Stimulated activated CD8-positive, alpha-beta memory T cell treated with anti-CD3 and anti-CD28 coated beads, Interleukin-4, amount 100 ng/mL, for 48 hours (primary cell): ENCODE measurements around the gene KIF22.
A peak's percentile ranks its signal among the peaks of the same experiment; 100 is the strongest.
"Not testable (repeated sequence)": the region's sequence is repeated elsewhere in the genome, so short reads cannot be mapped to it uniquely, and the experiment has no call there.

Source experiments
- DNase-seq: peaks from one replicate; pipeline ENCODE4 v3.0.0-alpha.2; 2020

The KIF22 gene

GRCh38 chr16:29767062-29767461 lies 23.5 kb upstream of the KIF22 start:
- DNase-seq, result no peak

DNA sequence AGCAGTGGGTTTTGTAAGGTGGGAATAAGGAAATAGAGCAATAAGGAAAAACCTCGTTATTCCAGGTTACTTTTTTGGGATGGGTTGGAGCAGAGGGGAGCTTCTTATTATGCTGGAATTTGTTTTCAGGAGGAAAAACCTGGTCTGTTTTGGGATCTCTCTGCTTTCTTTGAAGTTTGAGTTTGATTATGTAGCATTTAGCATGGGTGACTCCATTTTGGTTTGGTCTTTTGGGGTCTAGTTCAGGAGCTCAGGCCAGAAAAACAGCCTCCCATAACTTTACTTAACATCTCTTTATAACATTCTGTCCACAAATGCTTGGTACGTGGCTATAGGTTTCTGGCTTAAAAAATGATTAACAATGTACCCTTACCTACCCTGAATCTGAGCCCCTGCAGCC lies 21.0 kb upstream of the KIF22 start:
- no peak for DNase-seq

DNA sequence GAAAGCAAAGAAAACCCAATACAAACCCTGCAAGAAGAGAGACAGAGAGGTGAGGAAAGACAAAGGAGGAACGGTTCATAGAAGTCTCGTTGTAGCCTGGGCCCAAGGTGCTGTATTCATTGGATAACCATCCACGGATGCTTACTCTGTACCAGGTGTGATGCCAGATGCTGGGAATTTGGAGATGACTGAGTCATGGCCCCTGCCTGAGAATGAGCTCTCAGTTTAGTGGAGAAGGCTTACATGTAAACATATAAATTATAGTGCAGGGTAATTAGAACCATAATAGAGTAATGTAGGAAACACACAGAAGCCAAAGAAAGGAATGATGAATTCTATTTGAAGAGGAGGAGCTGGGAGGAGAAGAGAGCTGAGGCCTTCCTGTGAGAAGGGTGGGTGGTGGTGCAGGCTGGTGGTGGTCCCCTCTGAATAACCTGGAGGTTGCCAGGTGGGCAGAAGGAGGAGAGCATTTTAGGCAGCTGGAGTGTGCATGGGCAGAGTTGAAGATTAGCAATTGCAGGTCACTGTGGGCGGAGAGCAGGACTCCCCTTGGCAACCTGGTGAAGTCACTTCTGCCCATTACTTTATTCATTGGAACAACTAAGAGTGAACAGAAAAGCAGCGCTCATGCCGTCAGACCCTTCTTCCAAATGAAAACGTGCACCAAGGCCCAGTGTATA lies 20.2 kb upstream of the KIF22 start:
- DNase-seq, result no peak

DNA sequence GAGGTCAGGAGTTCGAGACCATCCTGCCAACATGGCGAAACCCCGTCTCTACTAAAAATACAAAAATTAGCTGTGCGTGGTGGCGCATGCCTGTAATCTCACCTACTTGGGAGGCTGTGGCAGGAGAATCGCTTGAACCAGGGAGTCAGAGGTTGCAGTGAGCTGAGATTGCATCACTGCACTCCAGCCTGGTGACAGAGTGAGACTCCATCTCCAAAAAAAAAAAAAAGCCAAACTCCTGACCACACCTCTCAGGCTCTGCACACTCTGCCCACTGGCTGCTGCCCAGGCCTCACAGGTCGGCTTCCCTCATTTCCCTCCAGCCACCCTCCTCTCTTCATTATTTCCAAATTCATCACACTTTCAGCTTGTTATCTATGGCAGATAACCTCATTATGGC lies 18.2 kb upstream of the KIF22 start:
- not testable (repeated sequence) for DNase-seq

DNA sequence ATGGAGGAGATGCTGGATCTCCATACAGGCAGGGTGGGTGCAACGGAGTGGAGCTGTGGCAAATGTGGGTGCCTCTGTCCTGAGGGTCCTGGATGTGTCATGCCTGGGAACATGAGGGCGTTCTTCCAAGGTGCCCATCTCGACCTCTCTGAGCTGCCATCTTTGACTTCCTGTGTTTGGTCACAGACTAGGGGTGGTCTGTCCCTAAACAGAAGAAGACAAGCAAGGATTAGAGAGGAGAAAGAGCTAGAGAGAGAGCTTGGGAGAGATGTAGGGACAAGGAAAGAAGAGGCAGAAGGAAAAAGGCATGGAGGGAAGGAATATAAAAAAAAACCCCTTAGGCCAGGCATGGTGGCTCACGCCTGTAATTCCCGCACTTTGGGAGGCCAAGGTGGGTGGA lies 15.8 kb upstream of the KIF22 start:
- no peak for DNase-seq

GRCh38 chr16:29775742-29776408 lies 14.7 kb upstream of the KIF22 start:
- DNase-seq, result no peak

- DNase-seq, result no peak
Measured at GRCh38 chr16:29777576-29778350, 12.8 kb upstream of the KIF22 start, which contains the start of gene ZG16. Gene ZG16 (plus strand): TSS chr16:29778256. CDS start chr16:29779267, 1,011 bp downstream.

GRCh38 chr16:29779474-29779873 lies 11.1 kb upstream of the KIF22 start:
- no peak for DNase-seq

- DNase-seq, result not testable (repeated sequence)
Measured at GRCh38 chr16:29783094-29783953, 7.2 kb upstream of the KIF22 start.

DNA sequence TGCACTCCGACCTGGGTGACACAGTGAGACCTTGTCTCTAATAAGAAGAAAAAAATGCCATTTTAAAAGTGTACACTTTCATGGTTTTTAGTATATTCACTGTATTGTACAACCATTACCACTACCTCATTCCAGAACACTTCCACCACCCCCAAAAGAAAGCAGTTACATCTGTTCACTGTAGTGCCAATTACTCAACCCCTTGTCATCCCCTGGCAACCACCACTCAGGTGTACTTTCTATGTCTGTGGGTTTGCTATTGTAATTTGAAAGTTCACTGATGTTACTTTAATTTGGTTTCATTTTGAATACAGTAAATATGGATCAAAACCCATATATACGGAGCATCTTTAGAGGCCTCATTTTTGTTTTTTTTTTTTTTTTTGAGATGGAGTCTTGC lies 6.4 kb upstream of the KIF22 start:
- DNase-seq, result no peak

DNA sequence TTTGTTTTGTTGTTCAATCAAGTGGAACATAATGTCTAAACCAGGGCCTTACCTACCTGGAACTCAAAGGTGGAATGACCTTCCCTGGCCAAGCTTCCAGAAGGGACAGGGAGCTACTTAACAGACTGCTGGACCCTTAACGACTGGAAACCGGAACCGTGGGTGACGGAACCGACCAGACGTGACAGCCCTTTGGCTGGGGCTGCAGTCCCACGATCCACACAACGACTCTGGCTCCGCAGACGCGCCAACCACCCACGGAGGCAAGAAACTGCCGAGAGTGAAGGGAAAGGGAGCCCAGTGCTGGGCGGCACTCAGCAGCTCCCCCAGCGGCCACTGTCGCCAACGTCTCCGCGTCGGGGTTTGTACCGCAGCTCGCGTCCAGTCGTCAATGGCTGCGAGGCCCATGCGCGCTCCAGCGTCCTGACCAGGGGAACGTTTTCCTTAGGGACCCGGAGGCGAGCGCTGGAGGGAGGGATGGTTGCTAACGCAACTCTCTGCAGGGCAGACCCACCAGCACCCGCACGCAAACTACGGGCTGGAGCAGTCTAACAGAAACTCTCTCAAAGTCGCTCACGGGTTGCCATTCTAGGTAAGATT lies 5.5 kb upstream of the KIF22 start:
- peak; percentile 86 for DNase-seq

DNA sequence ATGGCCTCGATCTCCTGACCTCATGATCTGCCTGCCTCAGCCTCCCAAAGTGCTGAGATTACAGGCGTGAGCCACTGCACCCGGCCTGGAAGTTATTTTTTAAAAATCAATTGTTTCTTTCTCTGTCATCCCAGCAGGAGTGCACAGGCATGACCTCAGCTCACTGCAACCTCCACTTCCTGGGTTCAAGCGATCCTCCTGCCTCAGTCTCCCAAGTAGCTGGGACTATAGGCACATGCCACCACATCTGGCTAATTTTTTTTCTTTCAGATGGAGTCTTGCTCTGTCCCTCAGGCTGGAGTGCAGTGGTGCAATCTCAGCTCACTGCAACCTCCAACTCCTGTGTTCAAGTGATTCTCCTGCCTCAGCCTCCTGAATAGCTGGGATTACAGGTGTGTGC lies 3.4 kb upstream of the KIF22 start:
- DNase-seq, result not testable (repeated sequence)

- DNase-seq, result no peak
Measured at GRCh38 chr16:29789775-29790182, 772 bp upstream of the KIF22 start.

GRCh38 chr16:29790949-29791844 lies 646 bp downstream of the KIF22 start:
- no peak for DNase-seq

- DNase-seq, result no peak
Measured at GRCh38 chr16:29791845-29792807, 1.6 kb downstream of the KIF22 start.

DNA sequence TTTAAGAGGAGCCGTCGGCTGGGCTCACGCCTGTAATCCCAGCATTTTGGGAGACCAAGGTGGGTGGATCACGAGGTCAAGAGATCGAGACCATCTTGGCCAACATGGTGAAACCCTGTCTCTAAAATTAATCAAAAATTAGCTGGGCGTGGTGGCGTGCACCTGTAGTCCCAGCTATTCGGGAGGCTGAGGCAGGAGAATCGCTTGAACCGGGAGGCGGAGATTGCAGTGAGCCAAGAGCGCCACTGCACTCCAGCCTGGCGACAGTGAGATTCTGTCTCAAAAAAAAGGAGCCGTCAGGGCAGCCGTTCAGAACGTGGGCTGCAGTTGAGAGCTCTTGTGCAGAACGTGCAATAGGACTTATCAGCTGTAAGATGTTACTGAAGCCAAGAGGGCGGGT lies 2.6 kb downstream of the KIF22 start:
- DNase-seq, result not testable (repeated sequence)

GRCh38 chr16:29794231-29794710 lies 3.7 kb downstream of the KIF22 start:
- no peak for DNase-seq

GRCh38 chr16:29802416-29802935 lies 11.9 kb downstream of the KIF22 start:
- DNase-seq, result no peak

DNA sequence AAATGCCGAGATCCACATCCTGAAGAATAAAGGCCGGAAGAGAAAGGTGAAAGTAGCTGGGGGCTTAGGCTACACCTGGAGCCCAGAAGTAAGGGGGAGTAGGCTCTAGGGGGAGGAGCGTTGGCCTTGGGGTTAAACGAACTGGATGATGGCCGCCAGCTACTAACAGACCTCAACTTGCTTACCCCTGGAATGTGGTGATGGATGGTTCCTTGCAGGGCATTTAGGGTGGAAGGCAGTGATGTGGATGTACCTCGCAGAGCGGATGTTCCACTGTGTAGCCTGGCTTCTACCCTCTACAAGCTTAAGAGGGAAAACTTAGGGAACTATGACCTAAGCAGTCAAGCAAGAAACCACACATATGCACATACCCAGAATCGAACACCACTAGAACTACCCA lies 13.5 kb downstream of the KIF22 start:
- DNase-seq, result no peak
